A673 (cell line): ENCODE data around the gene TBX1. TPM values are rescaled to one million over a fixed set of nuclear protein-coding genes. Genes with fewer than 3 reads are reported as not detected.

Source experiments
- BruUV-seq: library from RNA; stranded (reverse); fragments of 400-500 nt; replicated peaks from 2 replicates; lab custom pipeline; 2021; lab: Mats Ljungman, UMichigan
- CTCF ChIA-PET: fragments of 300-600 bp; sonication (Branson Sonifier 250); formaldehyde crosslinking; loops from one replicate; lab custom pipeline; 2022; ENCODE audit warnings: antibody characterized with exemption; lab: Charles Lee
- POLR2A ChIA-PET: fragments of 300-600 bp; sonication (Branson Sonifier 250); formaldehyde crosslinking; loops from one replicate; lab custom pipeline; 2022; ENCODE audit warnings: antibody characterized with exemption; ENCODE audit not compliant: low non-redundant PET; lab: Charles Lee
- DNase-seq: peaks from one replicate; pipeline ENCODE4 v3.0.0-alpha.2; 2015; ENCODE audit warnings: low spot score
- H3K27ac ChIP-seq: fragments of 200-600 bp; sonication (generic); 2 replicates; pipeline ENCODE4 v1.5.1; 2016; ENCODE audit warnings: mixed run types, low read depth, mild to moderate bottlenecking, mixed read lengths, antibody characterized with exemption, low read length; ENCODE audit not compliant: poor library complexity, severe bottlenecking
- H3K27me3 ChIP-seq: fragments of 200-600 bp; sonication (generic); replicated peaks from 2 replicates; pipeline ENCODE4 v1.6.1; 2017; ENCODE audit warnings: mixed run types, low read depth, mild to moderate bottlenecking, mixed read lengths, antibody characterized with exemption, low read length; ENCODE audit not compliant: insufficient read depth, poor library complexity
- H3K36me3 ChIP-seq: fragments of 200-600 bp; sonication (generic); 2 replicates; pipeline ENCODE4 v1.6.1; 2016; ENCODE audit warnings: mixed run types, mild to moderate bottlenecking, mixed read lengths, antibody characterized with exemption, low read length; ENCODE audit not compliant: insufficient read depth, poor library complexity, severe bottlenecking
- H3K4me1 ChIP-seq: fragments of 200-600 bp; sonication (generic); 2 replicates; pipeline ENCODE4 v1.6.1; 2017; ENCODE audit warnings: mixed run types, mild to moderate bottlenecking, mixed read lengths, antibody characterized with exemption, low read length; ENCODE audit not compliant: insufficient read depth, poor library complexity, severe bottlenecking
- H3K4me3 ChIP-seq: fragments of 200-600 bp; sonication (generic); 2 replicates; pipeline ENCODE4 v1.5.1; 2016; ENCODE audit warnings: low read depth, mixed run types, mild to moderate bottlenecking, mixed read lengths, low read length; ENCODE audit not compliant: poor library complexity, severe bottlenecking
- H3K9me3 ChIP-seq: fragments of 200-600 bp; sonication (generic); 2 replicates; pipeline ENCODE4 v1.6.1; 2016; ENCODE audit warnings: mixed run types, low read depth, mild to moderate bottlenecking, mixed read lengths, antibody characterized with exemption, low read length; ENCODE audit not compliant: poor library complexity, severe bottlenecking
- CTCF ChIP-seq: fragments of 300-800, 200-600 bp; sonication (generic); conservative IDR thresholded peaks from 2 replicates; pipeline ENCODE4 v1.5.1; 2017; ENCODE audit warnings: low read depth, mild to moderate bottlenecking, antibody characterized with exemption, low read length, moderate library complexity, mixed read lengths
- EZH2 ChIP-seq: fragments of 200-600 bp; sonication (generic); IDR thresholded peaks from 2 replicates; pipeline ENCODE4 v1.6.1; 2017; ENCODE audit warnings: borderline replicate concordance, low read depth, mild to moderate bottlenecking, mixed read lengths, antibody characterized with exemption, low read length; ENCODE audit not compliant: poor library complexity, severe bottlenecking
- intact Hi-C: fragments of 100-400 bp; cut with micrococcal nuclease; formaldehyde crosslinking; loops from one replicate; pipeline ENCODE4 v1.10.0; 2022; ENCODE audit not compliant: unreplicated experiment
- total RNA-seq: library from RNA; stranded (reverse); gene quantifications from 2 replicates; pipeline ENCODE4 v1.2.3, GENCODE V29; 2021

The TBX1 gene
- total RNA-seq, 1 experiment from 2014 or later = 3.6 TPM

- no peak overlapping the region for H3K4me3 ChIP-seq
- H3K36me3 ChIP-seq = no peaks in the 10 kb centered on the region
- ChIA-PET POLR2A (interaction anchor here (1.0 kb wide), 1 partner anchor 193 kb away, joined by 3 read pairs; the partner anchor contains the start of genes COMT and TXNRD2), CTCF (no interaction called here)
- H3K9me3 ChIP-seq = no peaks in the 10 kb centered on the region
- BruUV-seq = no TSS peak
- intact Hi-C loops = no loop called here
- TF ChIP-seq EZH2 (no peak), CTCF (no peak)
- H3K4me1 ChIP-seq = no peaks in the 10 kb centered on the region
- DNase-seq = no peak
- H3K27ac ChIP-seq = no peak overlapping the region
- no peaks in the 10 kb centered on the region for H3K27me3 ChIP-seq
Measured at GRCh38 chr22:19748139-19748538, 12.4 kb upstream of the TBX1 start.

GRCh38 chr22:19748991-19749664 is 11.4 kb upstream of the TBX1 start:
- Histone ChIP-seq H3K27ac (no peak overlapping the region), H3K36me3 (no peaks in the 10 kb centered on the region), H3K4me1 (no peaks in the 10 kb centered on the region), H3K4me3 (no peak overlapping the region), H3K27me3 (peaks cover 3% of the 10 kb centered on the region), H3K9me3 (no peaks in the 10 kb centered on the region)
- DNase-seq = no peak
- TF ChIP-seq EZH2 = no peak
- TF ChIP-seq CTCF = no peak
- intact Hi-C loops = no loop called here
- POLR2A ChIA-PET = interaction anchor here (1.0 kb wide), 1 partner anchor 192 kb away, joined by 3 read pairs; the partner anchor contains the start of genes COMT and TXNRD2
- no TSS peak for BruUV-seq
- CTCF ChIA-PET = no interaction called here

GRCh38 chr22:19749876-19750275 is 10.7 kb upstream of the TBX1 start:
- H3K27me3 ChIP-seq = peaks cover 10% of the 10 kb centered on the region
- CTCF ChIA-PET = no interaction called here
- H3K4me1 ChIP-seq = no peaks in the 10 kb centered on the region
- no peak overlapping the region for H3K27ac ChIP-seq
- no TSS peak for BruUV-seq
- intact Hi-C loops = no loop called here
- H3K36me3 ChIP-seq = no peaks in the 10 kb centered on the region
- DNase-seq = no peak
- TF ChIP-seq EZH2 = no peak
- TF ChIP-seq CTCF = no peak
- POLR2A ChIA-PET = no interaction called here
- H3K9me3 ChIP-seq = no peaks in the 10 kb centered on the region
- H3K4me3 ChIP-seq = no peak overlapping the region
